PFSK-1 (cell line): Measurements from ENCODE around the gene ECE1.

ENCODE experiments used
- POLR2AphosphoS5 ChIP-seq: IDR thresholded peaks from 2 replicates; pipeline ENCODE4 v1.6.1; 2012; ENCODE audit warnings: low read depth, mild to moderate bottlenecking, control low read depth, low read length, moderate library complexity
- REST ChIP-seq, 2 experiments: IDR thresholded peaks; 2 replicates each; pipeline versions ENCODE4 v1.6.1 to v1.8.0; 2011 to 2012; ENCODE audit warnings: low read depth in 2 of 2, low read length in 2 of 2, control low read depth in 1 of 2, inconsistent platforms in 1 of 2, mild to moderate bottlenecking in 1 of 2, moderate library complexity in 1 of 2; ENCODE audit not compliant: insufficient read depth in 1 of 2
- TAF1 ChIP-seq: IDR thresholded peaks from 2 replicates; pipeline ENCODE4 v1.6.1; 2012; ENCODE audit warnings: low read length, control low read depth, borderline replicate concordance; ENCODE audit not compliant: insufficient read depth

GRCh38 chr1:21339356-21340229 lies 49.3 kb upstream of the ECE1 start:
- no peak for TF ChIP-seq POLR2AphosphoS5
- TF ChIP-seq TAF1 = no peak
- no peak for TF ChIP-seq REST (IDR thresholded peaks at IDR 0.05; ENCODE audit: insufficient read depth in 1 of 2, low read depth in 2 of 2, low read length in 2 of 2)
